ENCODE results near the gene TBL1XR1. TPM values are rescaled to one million over a fixed set of nuclear protein-coding genes. Genes with fewer than 3 reads are reported as not detected.
A peak's percentile ranks its signal among the peaks of the same experiment; 100 is the strongest.

The TBL1XR1 gene
- total RNA-seq, 4 donors from 2014 or later: 51.6 to 91.1 (median 66.0) TPM

DNA sequence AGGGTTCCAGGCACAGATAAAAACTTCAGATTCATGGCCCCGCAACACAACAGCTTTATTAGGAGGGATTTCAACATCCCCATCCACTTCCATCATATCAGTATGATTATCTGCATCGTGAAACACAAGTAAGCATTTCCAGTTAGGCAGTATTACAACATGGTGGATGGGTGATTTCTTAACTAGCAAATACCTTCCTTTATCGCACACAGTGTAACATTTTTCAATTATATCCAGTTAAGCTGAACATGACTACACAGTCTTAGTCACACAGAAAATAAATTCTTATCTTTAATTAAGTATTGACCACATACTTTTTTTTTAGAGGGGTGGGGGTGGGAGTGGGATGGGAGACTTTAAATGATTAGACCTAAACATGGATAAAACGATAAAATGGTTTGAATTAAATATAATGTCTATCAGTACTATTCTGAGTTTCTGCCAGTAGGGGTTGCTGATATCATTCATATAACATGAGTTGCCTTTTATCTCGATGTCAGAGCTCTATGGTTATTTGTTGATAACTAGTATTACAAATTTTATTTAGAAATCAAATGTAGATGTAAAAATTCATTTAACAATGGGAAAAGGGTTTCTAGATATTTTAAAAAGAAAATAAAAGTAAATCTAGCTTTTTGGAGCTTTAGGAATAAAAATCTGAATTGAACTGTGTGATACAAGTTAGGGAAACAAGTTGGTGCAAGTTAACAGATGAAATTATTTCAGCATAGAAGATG is 146.6 kb downstream of the TBL1XR1 start:
- no peak for DNase-seq (ENCODE audit: low spot score in 2 of 2)
- TF ChIP-seq, protein P1, sequence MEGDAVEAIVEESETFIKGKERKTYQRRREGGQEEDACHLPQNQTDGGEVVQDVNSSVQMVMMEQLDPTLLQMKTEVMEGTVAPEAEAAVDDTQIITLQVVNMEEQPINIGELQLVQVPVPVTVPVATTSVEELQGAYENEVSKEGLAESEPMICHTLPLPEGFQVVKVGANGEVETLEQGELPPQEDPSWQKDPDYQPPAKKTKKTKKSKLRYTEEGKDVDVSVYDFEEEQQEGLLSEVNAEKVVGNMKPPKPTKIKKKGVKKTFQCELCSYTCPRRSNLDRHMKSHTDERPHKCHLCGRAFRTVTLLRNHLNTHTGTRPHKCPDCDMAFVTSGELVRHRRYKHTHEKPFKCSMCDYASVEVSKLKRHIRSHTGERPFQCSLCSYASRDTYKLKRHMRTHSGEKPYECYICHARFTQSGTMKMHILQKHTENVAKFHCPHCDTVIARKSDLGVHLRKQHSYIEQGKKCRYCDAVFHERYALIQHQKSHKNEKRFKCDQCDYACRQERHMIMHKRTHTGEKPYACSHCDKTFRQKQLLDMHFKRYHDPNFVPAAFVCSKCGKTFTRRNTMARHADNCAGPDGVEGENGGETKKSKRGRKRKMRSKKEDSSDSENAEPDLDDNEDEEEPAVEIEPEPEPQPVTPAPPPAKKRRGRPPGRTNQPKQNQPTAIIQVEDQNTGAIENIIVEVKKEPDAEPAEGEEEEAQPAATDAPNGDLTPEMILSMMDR (IDR thresholded peaks at IDR 0.05): no peak
- no peak for TF ChIP-seq POLR2A (IDR thresholded peaks at IDR 0.05)
- H3K4me3 ChIP-seq (ENCODE audit: low read depth, poor library complexity, severe bottlenecking): no peak overlapping the region
- 45 to 47% methylated on average over 5 of the region's 5 CpGs for WGBS, 2 donors
- intact Hi-C loops (cut with DNase I; ENCODE audit: low total_unique reads): loop anchor here (10.0 kb wide), 1 partner anchor 144 kb away; the partner anchor contains the start of gene TBL1XR1

DNA sequence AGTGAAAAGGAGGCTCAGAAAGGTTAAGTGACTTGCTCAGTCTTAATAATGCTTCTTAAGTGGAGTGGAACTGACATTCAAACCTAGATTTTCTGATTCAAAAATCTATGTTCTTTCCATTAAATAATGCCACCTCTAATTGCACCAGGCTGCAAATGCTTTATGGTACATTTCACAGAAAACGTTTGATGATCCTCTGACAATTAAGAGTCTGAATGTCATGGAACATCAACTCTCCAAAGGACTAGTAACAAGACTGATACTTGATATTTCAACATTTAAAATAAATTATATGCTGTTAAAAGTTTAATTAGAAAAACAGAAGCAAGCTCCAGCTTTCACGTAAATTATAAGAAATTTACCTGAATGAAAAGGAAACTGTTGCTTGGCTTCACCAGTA is 151.5 kb downstream of the TBL1XR1 start:
- intact Hi-C loops (cut with DNase I; ENCODE audit: low total_unique reads): no loop called here
- no peak for TF ChIP-seq POLR2A (IDR thresholded peaks at IDR 0.05)
- TF ChIP-seq, protein P1 (IDR thresholded peaks at IDR 0.05): no peak
- DNase-seq (ENCODE audit: low spot score in 2 of 2): no peak

DNA sequence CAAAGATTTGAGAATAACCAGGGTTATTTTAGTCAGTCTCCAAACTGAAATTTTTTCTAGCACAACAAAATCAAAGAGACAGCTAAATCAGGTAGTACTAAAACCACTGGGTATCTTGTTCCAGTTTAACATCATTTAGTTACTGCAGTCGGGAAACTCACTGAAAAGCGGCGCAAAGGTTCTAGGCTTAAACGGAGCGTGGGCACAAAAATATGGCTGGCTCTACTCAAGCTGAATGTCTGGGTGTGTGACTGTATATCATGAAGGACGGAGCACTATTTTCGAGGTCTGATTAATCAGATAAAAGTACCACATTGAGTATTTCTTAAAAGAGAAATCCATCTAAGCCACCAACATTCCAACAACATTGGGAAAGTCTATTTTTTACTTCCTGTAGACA is 152.1 kb downstream of the TBL1XR1 start:
- WGBS, 2 donors: 95 to 97% methylated on average over 7 of the region's 7 CpGs
- DNase-seq (ENCODE audit: low spot score in 2 of 2): no peak
- no peak for TF ChIP-seq POLR2A (IDR thresholded peaks at IDR 0.05)
- TF ChIP-seq, protein P1 (IDR thresholded peaks at IDR 0.05): no peak
- intact Hi-C loops (cut with DNase I; ENCODE audit: low total_unique reads): no loop called here
- no peak overlapping the region for H3K4me3 ChIP-seq (ENCODE audit: low read depth, poor library complexity, severe bottlenecking)

More for the DNA sequence above, 151.5 kb downstream of the TBL1XR1 start:
- H3K4me3 ChIP-seq (ENCODE audit: low read depth, poor library complexity, severe bottlenecking): no peak overlapping the region
- 85 to 86% methylated on average over 2 of the region's 2 CpGs for WGBS, 2 donors

DNA sequence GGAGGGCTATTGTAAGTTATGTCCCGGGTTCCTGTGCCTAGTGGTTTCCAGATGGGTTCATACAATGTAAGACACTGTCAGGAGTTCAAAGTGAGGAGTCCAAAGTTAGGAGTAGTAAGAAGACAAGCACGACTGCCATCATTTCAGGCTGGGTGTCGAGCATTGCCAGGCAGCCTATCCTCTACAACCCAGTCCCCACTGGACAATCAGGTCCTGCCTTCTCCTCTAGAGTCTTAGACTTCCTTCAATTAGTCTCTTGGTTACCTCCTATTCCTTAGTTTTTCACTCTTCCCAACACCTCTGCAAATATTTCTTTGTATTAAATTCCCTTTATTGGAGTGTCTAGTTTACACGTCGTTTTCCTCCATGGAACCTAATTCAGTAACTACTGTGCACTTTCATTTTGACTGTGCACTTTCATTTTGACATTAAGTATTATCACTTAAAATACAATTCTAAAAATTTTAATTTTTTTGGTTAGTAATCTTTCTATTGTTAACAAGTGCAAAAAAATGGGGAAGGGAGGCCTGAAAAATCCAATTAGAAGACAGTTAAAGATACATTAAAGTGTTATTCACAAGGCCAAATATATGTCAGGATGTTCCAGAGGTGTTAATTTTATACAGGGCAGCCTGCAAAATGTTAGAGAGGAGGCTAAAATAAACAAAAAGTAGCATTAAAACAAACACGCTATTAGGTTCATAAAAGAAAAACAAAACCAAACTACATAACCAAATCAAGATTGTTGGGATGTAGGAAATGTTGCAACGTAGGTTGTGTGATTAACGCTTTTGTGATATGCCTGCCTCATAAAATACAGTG is 155.3 kb downstream of the TBL1XR1 start:
- H3K4me3 ChIP-seq (ENCODE audit: low read depth, poor library complexity, severe bottlenecking): no peak overlapping the region
- intact Hi-C loops (cut with DNase I; ENCODE audit: low total_unique reads): no loop called here
- TF ChIP-seq POLR2A (IDR thresholded peaks at IDR 0.05): no peak
- TF ChIP-seq, protein P1 (IDR thresholded peaks at IDR 0.05): no peak
- DNase-seq (ENCODE audit: low spot score in 2 of 2): no peak
- 76 to 77% methylated on average over 8 of the region's 8 CpGs for WGBS, 2 donors

DNA sequence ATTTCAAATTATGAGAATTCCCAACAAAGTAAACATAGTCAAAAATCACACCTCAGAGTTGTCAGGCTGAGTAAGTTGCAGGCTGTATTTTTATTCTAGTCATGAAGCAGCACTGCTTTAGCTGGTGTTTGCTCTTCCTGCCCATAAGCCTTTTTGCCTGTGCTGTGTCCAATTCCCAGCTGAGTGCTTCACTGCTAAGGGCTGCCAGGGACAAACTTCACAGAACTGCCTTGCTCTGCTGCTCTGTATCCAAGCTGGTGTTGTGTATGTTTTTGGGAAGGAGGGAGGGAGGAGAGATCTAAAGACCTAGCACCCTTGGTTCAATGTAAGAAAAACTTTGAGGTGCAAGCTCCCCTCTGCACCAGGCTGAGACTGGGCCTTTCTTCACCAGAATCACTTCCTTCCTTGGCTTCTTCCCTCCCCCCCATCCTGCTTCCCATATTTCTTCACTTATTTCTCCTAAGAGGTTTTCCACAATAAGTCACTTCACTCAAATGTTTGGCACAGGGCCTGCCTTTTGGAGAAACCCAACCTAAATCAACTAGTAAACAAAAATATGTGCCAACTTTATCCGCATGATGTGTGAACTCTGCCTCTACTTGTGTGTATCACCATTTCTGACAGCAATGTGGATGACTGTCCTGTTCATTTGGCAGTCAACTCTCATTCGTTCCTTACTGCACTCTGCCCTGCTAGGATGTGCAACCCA is 156.1 kb downstream of the TBL1XR1 start:
- peak; percentile 84 to 86 for DNase-seq (ENCODE audit: low spot score in 2 of 2)
- no peak overlapping the region for H3K4me3 ChIP-seq (ENCODE audit: low read depth, poor library complexity, severe bottlenecking)
- 21 to 26% methylated on average over 2 of the region's 2 CpGs for WGBS, 2 donors
- intact Hi-C loops (cut with DNase I; ENCODE audit: low total_unique reads): no loop called here
- no peak for TF ChIP-seq POLR2A (IDR thresholded peaks at IDR 0.05)
- TF ChIP-seq, protein P1 (IDR thresholded peaks at IDR 0.05): no peak
